ENCODE results near the gene TXNDC11. TPM values are rescaled to one million over a fixed set of nuclear protein-coding genes. Genes with fewer than 3 reads are reported as not detected.

TXNDC11 gene
- total RNA-seq, 6 donors from 2014 or later, result 81.2 to 148 (median 117) TPM

DNA sequence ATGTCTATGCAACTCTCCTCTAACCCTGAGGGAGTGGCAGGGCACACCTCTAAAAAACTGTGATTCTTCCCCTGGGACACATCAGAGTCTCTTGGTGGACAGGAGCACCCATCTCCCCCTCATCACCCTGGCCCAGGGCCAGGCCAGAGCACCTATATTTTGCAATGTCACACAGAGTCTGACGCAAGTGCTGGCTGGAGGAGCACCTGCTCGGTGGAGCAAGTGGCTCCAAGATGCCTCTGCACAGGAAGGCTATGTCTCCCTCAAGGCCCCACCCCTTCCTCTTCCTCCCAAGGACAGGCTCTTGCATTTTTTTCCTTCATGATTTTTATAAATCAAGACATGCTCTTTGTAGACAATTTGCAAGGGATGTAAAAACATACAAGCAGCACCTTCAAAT lies 61.1 kb downstream of the TXNDC11 start:
- DNase-seq, result peak in 1 of 2 donors; percentile 82
- no peak for ATAC-seq (ENCODE audit: low FRiP score in 2 of 2)
- TF ChIP-seq, protein P1, sequence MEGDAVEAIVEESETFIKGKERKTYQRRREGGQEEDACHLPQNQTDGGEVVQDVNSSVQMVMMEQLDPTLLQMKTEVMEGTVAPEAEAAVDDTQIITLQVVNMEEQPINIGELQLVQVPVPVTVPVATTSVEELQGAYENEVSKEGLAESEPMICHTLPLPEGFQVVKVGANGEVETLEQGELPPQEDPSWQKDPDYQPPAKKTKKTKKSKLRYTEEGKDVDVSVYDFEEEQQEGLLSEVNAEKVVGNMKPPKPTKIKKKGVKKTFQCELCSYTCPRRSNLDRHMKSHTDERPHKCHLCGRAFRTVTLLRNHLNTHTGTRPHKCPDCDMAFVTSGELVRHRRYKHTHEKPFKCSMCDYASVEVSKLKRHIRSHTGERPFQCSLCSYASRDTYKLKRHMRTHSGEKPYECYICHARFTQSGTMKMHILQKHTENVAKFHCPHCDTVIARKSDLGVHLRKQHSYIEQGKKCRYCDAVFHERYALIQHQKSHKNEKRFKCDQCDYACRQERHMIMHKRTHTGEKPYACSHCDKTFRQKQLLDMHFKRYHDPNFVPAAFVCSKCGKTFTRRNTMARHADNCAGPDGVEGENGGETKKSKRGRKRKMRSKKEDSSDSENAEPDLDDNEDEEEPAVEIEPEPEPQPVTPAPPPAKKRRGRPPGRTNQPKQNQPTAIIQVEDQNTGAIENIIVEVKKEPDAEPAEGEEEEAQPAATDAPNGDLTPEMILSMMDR (IDR thresholded peaks at IDR 0.05), result no peak
- TF ChIP-seq POLR2A (IDR thresholded peaks at IDR 0.05), result no peak
- TF ChIP-seq EP300 (IDR thresholded peaks at IDR 0.05), result no peak
- peak in 1 of 2 donors; percentile 49 for TF ChIP-seq POLR2AphosphoS5 (IDR thresholded peaks at IDR 0.05)

DNA sequence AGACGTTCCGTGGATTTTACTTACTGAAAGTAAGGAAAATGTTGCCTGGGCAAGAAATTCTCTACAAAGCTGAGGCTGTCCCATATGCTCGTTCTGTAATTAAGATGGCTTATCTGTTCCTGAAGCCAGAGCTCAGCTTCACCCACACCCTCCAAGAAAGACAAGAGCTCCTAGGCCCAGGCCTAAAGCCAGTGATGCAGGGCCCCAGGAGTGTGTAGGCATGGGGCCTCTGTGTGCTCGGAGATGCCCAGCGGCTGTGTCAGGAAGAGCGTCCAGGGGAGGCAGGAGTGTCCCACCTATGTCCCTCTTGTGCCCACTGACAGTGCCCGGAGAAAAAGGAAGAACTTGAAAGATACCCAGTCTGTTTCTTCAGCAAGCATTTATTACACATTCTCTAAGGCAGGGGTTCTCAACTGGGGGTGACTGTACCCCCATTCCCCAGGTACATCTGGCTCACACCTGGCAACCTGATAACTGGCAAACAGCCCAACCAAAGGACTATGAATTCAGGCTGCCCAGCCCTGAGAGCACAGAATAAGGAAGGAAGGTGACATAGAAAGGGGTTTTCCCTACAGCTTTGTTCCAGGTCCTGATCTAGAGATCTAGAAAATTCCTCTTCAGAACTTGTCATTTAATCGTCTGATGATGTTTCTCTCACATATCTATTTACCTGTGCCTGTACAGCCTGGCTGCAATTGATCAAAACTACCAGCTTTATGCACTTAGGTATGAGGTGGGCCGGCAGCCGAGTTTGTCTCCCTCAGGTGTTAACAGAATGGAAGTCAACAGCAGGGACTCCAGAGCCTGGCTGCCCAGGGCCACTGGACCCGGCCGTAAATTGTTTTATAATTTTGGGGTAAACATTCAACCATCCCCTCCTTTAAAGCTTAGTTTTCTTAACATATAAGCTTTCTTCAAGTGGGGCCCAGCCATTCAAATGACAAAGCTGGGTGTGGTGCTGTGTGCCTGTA lies 62.4 kb downstream of the TXNDC11 start:
- peaks cover 7 to 95% (median 60%) of the 10 kb centered on the region in 4 donors for H3K36me3 ChIP-seq
- H3K4me1 ChIP-seq, result peaks cover 22 to 36% (median 32%) of the 10 kb centered on the region in 4 donors

More for the DNA sequence above, 61.1 kb downstream of the TXNDC11 start:
- peaks cover 22 to 36% (median 32%) of the 10 kb centered on the region in 4 donors for H3K4me1 ChIP-seq
- H3K27ac ChIP-seq, result peak overlapping the region in 3 of 4 donors; percentile 43 to 71 (median 61)
- no peak overlapping the region for H3K4me3 ChIP-seq
- no peaks in the 10 kb centered on the region for H3K27me3 ChIP-seq
- H3K9me3 ChIP-seq, result no peaks in the 10 kb centered on the region
- peaks cover 7 to 96% (median 67%) of the 10 kb centered on the region in 4 donors for H3K36me3 ChIP-seq
- WGBS, 2 donors, result 13 to 15% methylated on average over 2 of the region's 2 CpGs

DNA sequence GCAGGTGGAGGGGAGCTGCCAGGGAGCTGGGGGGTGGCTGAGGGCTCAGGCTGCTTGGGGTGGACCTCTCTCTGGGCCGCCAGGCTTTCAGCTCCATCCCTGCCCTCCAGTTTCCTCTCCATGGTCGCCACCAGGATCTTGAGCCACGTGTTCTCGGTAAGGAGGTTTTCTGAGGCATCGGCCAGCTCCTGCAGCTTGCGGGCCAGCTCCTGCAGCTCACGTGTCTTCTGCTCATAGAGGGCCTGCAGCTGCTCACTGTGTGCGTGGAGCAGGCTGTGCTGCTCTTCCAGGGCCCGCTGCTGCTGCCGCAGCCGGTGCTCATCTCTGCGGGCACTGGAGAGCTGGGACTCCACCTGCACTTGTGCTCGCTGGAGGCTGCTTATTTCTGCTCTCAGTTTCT lies 63.4 kb downstream of the TXNDC11 start:
- 90 to 92% methylated on average over 7 to 13 of the region's 13 CpGs for WGBS, 2 donors
- H3K27ac ChIP-seq, result peak overlapping the region in 2 of 4 donors; percentile 61 to 71
- H3K36me3 ChIP-seq, result peaks cover 7 to 85% (median 51%) of the 10 kb centered on the region in 4 donors
- H3K4me3 ChIP-seq, result no peak overlapping the region
- no peaks in the 10 kb centered on the region for H3K9me3 ChIP-seq
- no peak for DNase-seq
- no peaks in the 10 kb centered on the region for H3K27me3 ChIP-seq
- no peak for ATAC-seq (ENCODE audit: low FRiP score in 2 of 2)
- peaks cover 29 to 44% (median 39%) of the 10 kb centered on the region in 4 donors for H3K4me1 ChIP-seq
- no peak for TF ChIP-seq POLR2AphosphoS5 (IDR thresholded peaks at IDR 0.05)
- TF ChIP-seq, protein P1 (IDR thresholded peaks at IDR 0.05), result no peak
- TF ChIP-seq POLR2A (IDR thresholded peaks at IDR 0.05), result no peak
- no peak for TF ChIP-seq EP300 (IDR thresholded peaks at IDR 0.05)

More for the DNA sequence above, 62.4 kb downstream of the TXNDC11 start:
- Histone ChIP-seq H3K27ac (peak overlapping the region in 3 of 4 donors; percentile 17 to 71 (median 61)), H3K27me3 (no peaks in the 10 kb centered on the region), H3K9me3 (no peaks in the 10 kb centered on the region), H3K4me3 (no peak overlapping the region)
- ATAC-seq (ENCODE audit: low FRiP score in 2 of 2) (no peak), DNase-seq (no peak)
- no peak for TF ChIP-seq EP300 (IDR thresholded peaks at IDR 0.05)
- TF ChIP-seq POLR2AphosphoS5 (IDR thresholded peaks at IDR 0.05), result no peak
- no peak for TF ChIP-seq POLR2A (IDR thresholded peaks at IDR 0.05)
- TF ChIP-seq, protein P1 (IDR thresholded peaks at IDR 0.05), result no peak
- 79 to 88% methylated on average over 12 of the region's 12 CpGs for WGBS, 2 donors

DNA sequence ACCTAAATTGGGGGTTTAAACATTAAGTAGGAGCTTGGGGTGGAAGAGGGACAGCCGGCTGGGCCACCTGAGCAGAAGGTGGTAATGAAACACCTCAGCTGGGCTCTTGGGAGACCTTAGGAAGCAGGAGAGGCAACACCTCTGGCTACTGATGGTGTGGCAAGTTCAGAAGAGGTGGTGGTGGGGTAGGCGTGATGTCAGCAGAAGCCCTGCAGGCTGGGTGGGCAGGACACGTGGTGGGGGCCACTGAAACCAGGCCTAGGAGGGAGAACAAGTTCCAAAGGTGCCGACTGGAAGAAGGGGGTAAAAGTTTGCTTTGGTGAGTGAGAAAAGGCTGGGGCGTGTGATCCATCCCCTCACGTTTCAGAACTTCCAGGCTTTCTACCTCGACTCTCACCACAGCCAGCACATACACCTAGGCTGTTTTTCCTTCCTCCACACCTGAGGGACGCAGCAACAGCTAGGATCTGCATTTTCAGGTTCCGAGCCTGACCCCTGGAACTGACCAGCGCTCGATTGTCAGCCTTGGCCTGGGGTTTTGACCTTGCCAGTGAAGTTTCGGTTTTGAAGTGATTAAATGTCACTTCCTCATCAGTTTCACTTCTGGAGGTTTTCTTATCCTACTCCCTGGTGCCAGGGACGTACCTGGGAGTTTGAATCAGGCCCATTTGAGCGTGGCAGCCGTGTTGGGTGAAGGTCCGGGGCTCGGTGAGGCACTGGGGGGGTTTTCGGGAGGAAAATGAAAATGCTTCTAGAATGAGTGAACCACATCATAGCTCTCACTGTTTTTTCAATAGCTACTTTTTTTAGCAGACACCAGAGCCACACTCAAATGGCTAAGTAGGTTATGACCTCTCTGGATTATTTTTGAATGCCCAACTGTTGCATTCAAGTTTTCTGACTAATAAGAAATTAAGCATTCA lies 64.4 kb downstream of the TXNDC11 start:
- no peak overlapping the region for H3K4me3 ChIP-seq
- no peaks in the 10 kb centered on the region for H3K9me3 ChIP-seq
- 65 to 71% methylated on average over 18 of the region's 18 CpGs for WGBS, 2 donors
- peaks cover 7 to 75% (median 43%) of the 10 kb centered on the region in 4 donors for H3K36me3 ChIP-seq
- no peak for DNase-seq
- no peaks in the 10 kb centered on the region for H3K27me3 ChIP-seq
- peaks cover 34 to 53% (median 48%) of the 10 kb centered on the region in 4 donors for H3K4me1 ChIP-seq
- peak overlapping the region; percentile 1 to 70 (median 52) for H3K27ac ChIP-seq
- no peak for ATAC-seq (ENCODE audit: low FRiP score in 2 of 2)
- no peak for TF ChIP-seq POLR2AphosphoS5 (IDR thresholded peaks at IDR 0.05)
- TF ChIP-seq EP300 (IDR thresholded peaks at IDR 0.05), result no peak
- TF ChIP-seq, protein P1 (IDR thresholded peaks at IDR 0.05), result no peak
- no peak for TF ChIP-seq POLR2A (IDR thresholded peaks at IDR 0.05)

Data from upper lobe of left lung (tissue), 6 donors.